Activated T-cell treated with anti-CD3 and anti-CD28 coated beads, Interleukin-2, amount 50 U/mL, for 4 hours (primary cell): Measurements from ENCODE around the gene GTF3C5. TPM values are rescaled to one million over a fixed set of nuclear protein-coding genes. Genes with fewer than 3 reads are reported as not detected.
"Not testable (repeated sequence)": the region's sequence is repeated elsewhere in the genome, so short reads cannot be mapped to it uniquely, and the experiment has no call there.

Experiments
- ATAC-seq, 2 donors: fragments of 200-7000 bp; cut with Tn5 transposase; one replicate each; pipeline ENCODE4 v1.10.0; 2021
- DNase-seq: peaks from one replicate; pipeline ENCODE4 v3.0.0-alpha.2; 2020
- H3K27me3 Mint-ChIP-seq: one replicate; pipeline ENCODE4 v1.8.0; 2021; ENCODE audit warnings: low read depth, mixed read lengths
- H3K36me3 Mint-ChIP-seq: one replicate; pipeline ENCODE4 v1.8.0; 2022; ENCODE audit warnings: mixed read lengths; ENCODE audit not compliant: insufficient read depth
- H3K4me1 Mint-ChIP-seq: one replicate; pipeline ENCODE4 v1.8.0; 2021; ENCODE audit warnings: low read depth, mixed read lengths
- H3K4me3 Mint-ChIP-seq: one replicate; pipeline ENCODE4 v1.8.0; 2021; ENCODE audit warnings: mild to moderate bottlenecking, moderate library complexity, mixed read lengths
- H3K9me3 Mint-ChIP-seq: one replicate; pipeline ENCODE4 v1.8.0; 2021; ENCODE audit warnings: mixed read lengths
- total RNA-seq, 3 donors: library from RNA; stranded (reverse); gene quantifications; one replicate each; pipeline ENCODE4 v1.2.1, GENCODE V29; 2021

Gene GTF3C5, protein sequence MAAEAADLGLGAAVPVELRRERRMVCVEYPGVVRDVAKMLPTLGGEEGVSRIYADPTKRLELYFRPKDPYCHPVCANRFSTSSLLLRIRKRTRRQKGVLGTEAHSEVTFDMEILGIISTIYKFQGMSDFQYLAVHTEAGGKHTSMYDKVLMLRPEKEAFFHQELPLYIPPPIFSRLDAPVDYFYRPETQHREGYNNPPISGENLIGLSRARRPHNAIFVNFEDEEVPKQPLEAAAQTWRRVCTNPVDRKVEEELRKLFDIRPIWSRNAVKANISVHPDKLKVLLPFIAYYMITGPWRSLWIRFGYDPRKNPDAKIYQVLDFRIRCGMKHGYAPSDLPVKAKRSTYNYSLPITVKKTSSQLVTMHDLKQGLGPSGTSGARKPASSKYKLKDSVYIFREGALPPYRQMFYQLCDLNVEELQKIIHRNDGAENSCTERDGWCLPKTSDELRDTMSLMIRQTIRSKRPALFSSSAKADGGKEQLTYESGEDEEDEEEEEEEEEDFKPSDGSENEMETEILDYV
- total RNA-seq: 10 to 100 TPM; 80.4 to 86.8 (median 83.6) TPM

GRCh38 chr9:133030317-133031129 lies at the start of gene GTF3C5:
Gene GTF3C5 (plus strand): TSS chr9:133030997. CDS start chr9:133031012, 15 bp downstream.
- Mint-ChIP-seq H3K27me3 (no peaks in the 10 kb centered on the region), H3K4me3 (peak within 1 kb of the TSS; percentile 98), H3K9me3 (no peaks in the 10 kb centered on the region), H3K36me3 (peaks cover 1% of the 10 kb centered on the region), H3K4me1 (peaks cover 35% of the 10 kb centered on the region)
- DNase-seq (peak; percentile 86), ATAC-seq (peak; percentile 95 to 97)

DNA sequence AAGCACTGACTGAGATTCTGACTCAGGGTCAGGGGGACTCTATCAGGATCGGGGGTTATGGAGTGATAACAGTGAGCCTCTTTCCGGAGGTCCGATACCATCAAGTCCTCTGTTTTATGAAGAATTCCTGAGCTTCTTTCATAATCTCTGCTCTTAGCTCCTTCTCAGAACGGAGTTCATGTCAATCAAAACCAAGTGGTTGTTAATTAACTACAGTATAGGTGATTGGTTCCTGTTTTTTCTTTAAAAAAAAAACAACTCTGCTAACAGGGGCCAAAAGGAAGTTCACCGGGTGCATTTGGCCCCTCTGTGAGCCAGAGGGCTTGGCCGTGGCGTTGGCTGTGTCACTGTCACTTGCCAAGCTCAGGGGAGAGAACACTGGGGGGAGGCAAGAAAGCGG lies 48.3 kb upstream of the GTF3C5 start:
- no peaks in the 10 kb centered on the region for H3K9me3 Mint-ChIP-seq
- peaks cover 5% of the 10 kb centered on the region for H3K4me1 Mint-ChIP-seq
- H3K27me3 Mint-ChIP-seq: peaks cover 53% of the 10 kb centered on the region
- DNase-seq (no peak), ATAC-seq (no peak)
- no peak overlapping the region for H3K4me3 Mint-ChIP-seq
- H3K36me3 Mint-ChIP-seq: no peaks in the 10 kb centered on the region

DNA sequence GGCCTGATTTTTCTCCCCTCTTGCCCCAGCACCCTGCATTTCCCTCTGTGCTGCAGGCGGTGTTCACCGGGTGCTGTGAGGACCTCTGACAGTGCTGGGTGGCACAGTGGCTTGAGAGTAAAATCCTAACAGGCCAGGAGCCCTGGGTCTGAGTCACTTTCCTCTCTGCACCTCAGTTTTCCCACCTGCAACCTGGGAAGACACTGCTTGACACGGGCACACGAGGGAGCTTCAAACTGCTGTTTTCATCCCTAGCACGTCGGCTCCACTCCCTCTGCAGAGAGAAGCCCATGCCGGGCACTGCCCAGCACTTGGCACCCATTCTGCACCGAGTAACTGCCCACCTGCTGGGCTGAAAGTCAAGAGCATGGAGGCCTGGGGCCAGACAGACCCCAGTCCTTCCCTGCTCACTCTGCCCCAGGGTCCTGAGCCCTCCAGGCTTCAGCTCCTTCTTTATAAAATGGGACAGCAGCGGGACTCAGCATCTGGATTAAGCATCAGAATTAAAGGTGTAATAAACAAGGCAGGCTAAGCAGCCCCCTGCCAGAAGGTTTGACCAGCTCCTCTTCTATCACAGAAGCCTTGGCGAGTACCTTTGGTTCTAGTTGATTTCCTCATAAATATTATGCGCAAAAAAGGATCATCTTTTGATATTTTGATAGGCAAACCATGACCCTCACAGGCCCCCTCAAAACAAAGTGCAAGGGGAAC lies 47.2 kb upstream of the GTF3C5 start:
- H3K9me3 Mint-ChIP-seq: no peaks in the 10 kb centered on the region
- peaks cover 2% of the 10 kb centered on the region for H3K4me1 Mint-ChIP-seq
- ATAC-seq (no peak), DNase-seq (no peak)
- no peak overlapping the region for H3K4me3 Mint-ChIP-seq
- H3K36me3 Mint-ChIP-seq: no peaks in the 10 kb centered on the region
- peaks cover 50% of the 10 kb centered on the region for H3K27me3 Mint-ChIP-seq

DNA sequence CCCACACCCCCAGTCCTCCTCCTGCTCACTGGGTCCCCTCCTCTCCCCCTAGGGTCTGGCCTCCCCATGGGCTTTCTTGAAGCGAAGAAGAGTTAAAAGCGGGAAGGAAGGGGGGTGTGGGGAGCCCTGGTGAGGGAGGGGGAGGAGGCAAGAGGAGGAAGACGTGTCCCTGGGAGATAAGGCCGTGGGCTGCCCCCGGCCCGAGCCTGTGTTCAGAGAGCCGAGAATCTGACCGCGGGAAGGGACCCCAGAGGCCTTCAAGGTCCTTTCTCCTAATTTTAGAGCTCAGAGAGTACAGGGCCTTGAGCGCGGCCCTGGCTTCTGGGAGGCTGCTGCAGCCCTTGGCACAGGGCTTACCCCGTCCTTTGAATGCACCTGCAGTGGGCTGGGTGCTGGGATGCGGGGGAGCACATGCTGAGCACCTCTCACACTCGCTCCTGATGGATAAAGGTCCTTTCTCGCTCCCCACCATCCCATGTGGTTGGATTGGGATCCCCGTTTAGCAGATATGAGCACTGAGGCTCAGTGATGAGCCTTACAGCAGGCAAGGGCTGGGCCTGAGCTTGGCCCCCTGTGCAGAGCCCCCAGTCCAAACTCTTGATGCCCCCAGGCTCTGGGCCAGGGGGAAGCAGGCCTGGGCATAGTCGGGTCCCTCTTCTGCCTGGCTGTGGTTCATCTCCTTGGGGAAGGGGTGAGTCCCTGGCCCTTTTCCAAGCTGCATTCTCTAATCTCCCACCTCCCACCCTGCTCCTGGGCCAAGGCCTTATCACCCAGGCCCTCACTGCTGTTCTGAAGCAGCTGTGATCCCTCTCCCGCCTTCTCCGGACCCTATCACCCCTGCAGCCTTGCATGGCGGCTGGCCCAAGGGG lies 46.4 kb upstream of the GTF3C5 start:
- ATAC-seq: no peak
- H3K27me3 Mint-ChIP-seq: peaks cover 44% of the 10 kb centered on the region

DNA sequence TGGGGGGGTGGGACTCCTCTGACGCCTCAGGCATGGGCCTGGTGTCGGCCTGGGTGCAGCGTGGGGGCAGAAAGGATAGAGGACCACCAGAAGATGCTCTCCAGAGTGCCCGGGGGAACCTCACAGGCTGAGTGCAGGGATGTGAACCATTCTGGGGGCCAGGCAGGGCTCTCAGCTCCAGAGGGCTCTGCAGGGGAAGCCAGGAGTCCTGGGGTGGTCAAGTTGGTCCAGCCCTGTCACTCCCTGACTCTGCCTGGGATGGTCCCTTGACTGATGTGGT lies 45.8 kb upstream of the GTF3C5 start:
- ATAC-seq (no peak), DNase-seq (no peak)
- H3K36me3 Mint-ChIP-seq: no peaks in the 10 kb centered on the region
- no peak overlapping the region for H3K4me3 Mint-ChIP-seq
- H3K9me3 Mint-ChIP-seq: no peaks in the 10 kb centered on the region
- peaks cover 39% of the 10 kb centered on the region for H3K27me3 Mint-ChIP-seq
- no peaks in the 10 kb centered on the region for H3K4me1 Mint-ChIP-seq

More for the DNA sequence above, 46.4 kb upstream of the GTF3C5 start:
- no peak overlapping the region for H3K4me3 Mint-ChIP-seq
- no peaks in the 10 kb centered on the region for H3K36me3 Mint-ChIP-seq
- no peak for DNase-seq
- no peaks in the 10 kb centered on the region for H3K4me1 Mint-ChIP-seq
- no peaks in the 10 kb centered on the region for H3K9me3 Mint-ChIP-seq

DNA sequence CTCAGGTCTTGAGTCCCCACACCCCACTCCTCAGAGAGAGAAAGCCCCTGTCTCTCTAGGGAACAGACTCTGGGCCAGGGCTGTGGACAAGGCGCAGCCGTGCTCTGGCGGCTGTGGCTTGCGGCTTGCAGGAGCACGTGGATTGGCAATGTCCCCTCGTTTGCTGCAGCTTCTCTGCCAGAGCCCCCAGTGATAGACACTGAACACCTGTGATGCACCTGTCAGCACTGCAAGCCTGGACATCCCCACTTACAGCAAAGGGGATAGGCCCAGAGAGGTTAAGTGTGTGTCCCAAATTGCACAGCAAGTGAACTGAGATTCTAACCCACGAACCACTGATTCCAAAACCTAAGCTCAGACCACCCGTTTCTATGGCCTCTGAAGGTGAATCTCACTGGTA lies 45.3 kb upstream of the GTF3C5 start:
- ATAC-seq (no peak), DNase-seq (no peak)
- no peaks in the 10 kb centered on the region for H3K4me1 Mint-ChIP-seq
- no peak overlapping the region for H3K4me3 Mint-ChIP-seq
- H3K27me3 Mint-ChIP-seq: peaks cover 37% of the 10 kb centered on the region
- H3K36me3 Mint-ChIP-seq: no peaks in the 10 kb centered on the region
- H3K9me3 Mint-ChIP-seq: no peaks in the 10 kb centered on the region

- no peak for DNase-seq
- H3K27me3 Mint-ChIP-seq: peaks cover 31% of the 10 kb centered on the region
- no peaks in the 10 kb centered on the region for H3K4me1 Mint-ChIP-seq
- H3K36me3 Mint-ChIP-seq: no peaks in the 10 kb centered on the region
- no peak for ATAC-seq
- H3K4me3 Mint-ChIP-seq: no peak overlapping the region
- H3K9me3 Mint-ChIP-seq: no peaks in the 10 kb centered on the region
These were observed 44.7 kb upstream of the GTF3C5 start for GRCh38 chr9:132986114-132986513.

GRCh38 chr9:132986640-132987620 lies 43.9 kb upstream of the GTF3C5 start:
- no peak for ATAC-seq
- DNase-seq: no peak
- H3K4me1 Mint-ChIP-seq: no peaks in the 10 kb centered on the region
- no peaks in the 10 kb centered on the region for H3K9me3 Mint-ChIP-seq
- no peaks in the 10 kb centered on the region for H3K36me3 Mint-ChIP-seq
- no peak overlapping the region for H3K4me3 Mint-ChIP-seq
- peaks cover 27% of the 10 kb centered on the region for H3K27me3 Mint-ChIP-seq

GRCh38 chr9:132988244-132989013 lies 42.4 kb upstream of the GTF3C5 start:
- ATAC-seq: no peak
- H3K9me3 Mint-ChIP-seq: no peaks in the 10 kb centered on the region
- no peak overlapping the region for H3K4me3 Mint-ChIP-seq
- no peaks in the 10 kb centered on the region for H3K36me3 Mint-ChIP-seq
- peaks cover 25% of the 10 kb centered on the region for H3K27me3 Mint-ChIP-seq
- H3K4me1 Mint-ChIP-seq: no peaks in the 10 kb centered on the region
- no peak for DNase-seq

DNA sequence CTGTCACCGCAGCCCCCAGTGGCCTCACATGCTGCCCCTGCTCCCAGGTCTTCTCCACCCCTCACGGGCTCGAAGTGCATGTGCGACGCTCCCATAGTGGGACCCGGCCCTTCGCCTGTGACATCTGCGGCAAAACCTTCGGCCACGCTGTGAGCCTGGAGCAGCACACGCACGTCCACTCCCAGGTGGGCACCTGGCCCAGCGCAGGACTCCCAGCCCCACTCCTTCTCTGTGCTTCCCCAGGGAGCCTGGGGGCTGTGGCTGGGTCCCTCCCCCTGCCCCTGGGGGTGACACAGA lies 41.8 kb upstream of the GTF3C5 start:
- peaks cover 25% of the 10 kb centered on the region for H3K27me3 Mint-ChIP-seq
- ATAC-seq (no peak), DNase-seq (no peak)
- no peak overlapping the region for H3K4me3 Mint-ChIP-seq
- H3K9me3 Mint-ChIP-seq: no peaks in the 10 kb centered on the region
- no peaks in the 10 kb centered on the region for H3K36me3 Mint-ChIP-seq
- no peaks in the 10 kb centered on the region for H3K4me1 Mint-ChIP-seq

DNA sequence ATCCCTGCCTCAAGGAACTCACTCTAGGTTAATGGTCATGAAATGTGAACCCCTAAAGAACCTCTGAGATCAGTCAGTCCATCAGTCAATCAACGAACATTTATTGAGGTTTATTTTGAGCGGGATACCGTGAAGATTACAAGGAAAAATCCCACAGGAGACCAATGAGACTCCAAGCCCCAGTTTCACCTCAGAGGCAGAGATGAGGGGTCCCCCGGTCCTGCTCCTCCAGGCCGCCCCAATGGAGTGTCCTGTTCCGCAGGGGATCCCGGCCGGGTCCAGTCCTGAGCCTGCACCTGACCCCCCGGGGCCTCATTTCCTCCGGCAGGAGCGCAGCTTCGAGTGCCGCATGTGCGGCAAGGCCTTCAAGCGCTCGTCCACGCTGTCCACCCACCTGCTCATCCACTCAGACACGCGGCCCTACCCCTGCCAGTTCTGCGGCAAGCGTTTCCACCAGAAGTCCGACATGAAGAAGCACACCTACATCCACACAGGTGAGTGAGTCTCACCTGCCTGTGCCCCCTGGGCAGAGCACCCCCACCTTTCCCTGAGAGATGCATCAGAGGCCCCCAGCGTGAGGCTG lies 41.3 kb upstream of the GTF3C5 start:
- peaks cover 31% of the 10 kb centered on the region for H3K27me3 Mint-ChIP-seq
- ATAC-seq: no peak
- peaks cover 2% of the 10 kb centered on the region for H3K4me1 Mint-ChIP-seq
- H3K36me3 Mint-ChIP-seq: no peaks in the 10 kb centered on the region
- no peak for DNase-seq
- H3K4me3 Mint-ChIP-seq: no peak overlapping the region
- H3K9me3 Mint-ChIP-seq: no peaks in the 10 kb centered on the region

DNA sequence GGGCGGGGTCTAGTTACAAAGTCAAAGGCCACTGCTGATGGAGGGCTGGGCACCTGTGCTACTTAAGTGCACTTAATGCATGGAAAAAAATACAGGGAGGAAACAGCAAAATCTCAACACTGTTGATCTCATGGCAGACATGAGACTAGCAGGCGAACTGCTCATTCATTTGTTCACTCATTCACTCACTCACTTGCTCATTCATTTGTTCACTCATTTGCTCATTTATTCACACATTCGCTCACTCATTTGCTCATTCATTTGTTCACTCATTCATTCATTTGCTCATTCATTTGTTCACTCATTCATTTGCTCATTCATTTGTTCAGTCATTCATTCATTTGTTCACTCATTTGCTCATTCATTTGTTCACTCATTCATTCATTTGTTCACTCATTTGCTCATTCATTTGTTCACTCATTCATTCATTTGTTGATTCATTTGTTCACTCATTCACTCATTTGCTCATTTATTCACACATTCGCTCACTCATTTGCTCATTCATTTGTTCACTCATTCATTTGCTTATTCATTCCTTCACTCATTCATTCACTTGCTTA lies 40.7 kb upstream of the GTF3C5 start:
- peak in 1 of 2 donors; percentile 23 for ATAC-seq
- not testable (repeated sequence) for H3K4me3 Mint-ChIP-seq, H3K4me1 Mint-ChIP-seq, DNase-seq, H3K36me3 Mint-ChIP-seq, H3K9me3 Mint-ChIP-seq
- peaks cover 32% of the 10 kb centered on the region for H3K27me3 Mint-ChIP-seq
